Measurements from ENCODE around the gene PCDHGA11.
"Not testable (repeated sequence)": the region's sequence is repeated elsewhere in the genome, so short reads cannot be mapped to it uniquely, and the experiment has no call there.

PCDHGA11 gene

GRCh38 chr5:141420855-141421488, at the start of gene PCDHGA11:
Gene PCDHGA11, plus strand, starts transcription at chr5:141421051. Its CDS starts 177 bp downstream, at chr5:141421228.
- DNase-seq: no peak

DNA sequence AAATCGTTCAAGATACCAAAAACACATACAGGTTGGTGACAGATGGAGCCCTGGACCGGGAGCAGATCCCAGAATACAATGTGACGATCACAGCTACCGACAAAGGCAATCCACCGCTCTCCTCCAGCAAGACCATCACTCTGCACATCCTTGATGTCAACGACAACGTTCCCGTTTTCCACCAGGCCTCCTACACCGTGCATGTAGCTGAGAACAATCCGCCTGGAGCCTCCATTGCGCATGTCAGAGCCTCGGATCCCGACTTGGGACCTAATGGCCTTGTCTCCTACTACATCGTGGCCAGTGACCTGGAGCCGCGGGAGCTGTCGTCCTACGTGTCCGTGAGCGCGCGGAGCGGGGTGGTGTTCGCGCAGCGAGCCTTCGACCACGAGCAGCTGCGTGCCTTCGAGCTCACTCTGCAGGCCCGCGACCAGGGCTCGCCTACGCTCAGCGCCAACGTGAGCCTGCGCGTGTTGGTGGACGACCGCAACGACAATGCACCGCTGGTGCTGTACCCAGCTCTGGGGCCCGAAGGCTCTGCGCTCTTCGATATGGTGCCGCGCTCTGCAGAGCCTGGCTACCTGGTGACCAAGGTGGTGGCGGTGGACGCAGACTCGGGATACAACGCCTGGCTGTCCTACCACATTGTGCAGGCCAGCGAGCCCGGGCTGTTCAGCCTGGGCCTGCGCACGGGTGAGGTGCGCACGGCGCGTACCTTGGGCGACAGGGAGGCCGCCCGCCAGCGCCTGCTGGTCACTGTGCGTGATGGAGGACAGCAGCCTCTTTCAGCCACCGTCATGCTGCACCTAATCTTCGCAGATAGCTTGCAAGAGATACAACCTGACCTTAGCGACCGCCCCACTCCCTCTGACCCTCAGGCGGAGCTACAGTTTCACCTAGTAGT, 49.0 kb upstream of the PCDHGA11 start:
- no peak for DNase-seq

- no peak for DNase-seq
These were observed 47.1 kb upstream of the PCDHGA11 start, which contains the start of gene PCDHGA6 for GRCh38 chr5:141373673-141374317. Gene PCDHGA6, plus strand, starts transcription at chr5:141373891. Its CDS starts 193 bp downstream, at chr5:141374084.

- no peak for DNase-seq
These were observed 46.2 kb upstream of the PCDHGA11 start for GRCh38 chr5:141374627-141375026.

DNA sequence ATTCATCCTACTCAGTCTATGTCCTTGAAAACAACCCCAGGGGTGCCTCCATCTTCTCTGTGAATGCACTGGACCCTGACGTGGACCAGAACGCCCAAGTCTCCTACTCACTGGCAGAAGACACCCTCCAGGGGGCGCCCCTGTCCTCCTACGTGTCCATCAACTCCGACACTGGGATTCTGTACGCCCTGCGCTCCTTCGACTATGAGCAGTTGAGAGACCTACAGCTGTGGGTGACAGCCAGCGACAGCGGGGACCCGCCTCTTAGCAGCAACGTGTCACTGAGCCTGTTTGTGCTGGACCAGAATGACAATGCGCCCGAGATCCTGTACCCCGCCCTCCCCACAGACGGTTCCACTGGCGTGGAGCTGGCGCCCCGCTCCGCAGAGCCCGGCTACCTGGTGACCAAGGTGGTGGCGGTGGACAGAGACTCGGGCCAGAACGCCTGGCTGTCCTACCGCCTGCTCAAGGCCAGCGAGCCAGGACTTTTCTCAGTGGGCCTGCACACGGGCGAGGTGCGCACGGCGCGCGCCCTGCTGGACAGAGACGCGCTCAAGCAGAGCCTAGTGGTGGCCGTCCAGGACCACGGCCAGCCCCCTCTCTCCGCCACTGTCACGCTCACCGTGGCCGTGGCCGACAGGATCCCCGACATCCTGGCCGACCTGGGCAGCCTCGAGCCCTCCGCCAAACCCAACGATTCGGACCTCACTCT, 45.3 kb upstream of the PCDHGA11 start:
- DNase-seq: not testable (repeated sequence)

DNA sequence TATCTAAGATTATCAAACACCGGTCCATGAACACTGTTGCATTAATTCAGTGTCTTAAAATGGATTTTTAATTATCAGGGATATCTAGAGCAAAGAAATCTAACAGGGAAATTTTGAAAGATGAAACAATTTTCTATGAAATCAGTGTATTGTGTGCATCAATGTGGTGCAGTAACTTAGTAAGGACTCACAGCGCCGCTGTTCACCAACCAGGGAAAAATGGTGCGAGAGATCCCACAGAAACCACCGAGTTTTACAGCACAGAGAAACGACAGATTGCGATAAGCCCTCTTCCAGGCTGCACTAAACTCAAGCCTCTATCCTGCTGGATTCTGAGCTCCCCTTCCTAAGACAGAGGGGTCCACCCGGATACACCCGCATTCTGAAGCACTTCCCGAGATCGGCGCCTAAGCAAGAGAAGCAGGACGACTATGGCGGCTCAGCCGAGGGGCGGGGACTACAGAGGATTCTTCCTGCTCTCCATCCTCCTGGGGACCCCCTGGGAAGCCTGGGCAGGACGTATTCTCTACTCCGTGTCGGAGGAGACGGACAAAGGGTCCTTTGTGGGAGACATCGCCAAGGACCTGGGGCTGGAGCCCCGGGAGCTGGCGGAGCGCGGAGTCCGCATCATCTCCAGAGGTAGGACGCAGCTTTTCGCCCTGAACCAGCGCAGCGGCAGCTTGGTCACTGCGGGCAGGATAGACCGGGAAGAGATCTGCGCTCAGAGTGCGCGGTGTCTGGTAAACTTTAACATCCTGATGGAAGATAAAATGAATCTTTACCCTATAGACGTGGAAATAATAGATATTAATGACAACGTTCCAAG, 38.2 kb upstream of the PCDHGA11 start, which contains the start of gene PCDHGA7:
PCDHGA7 (plus strand) TSS at position 274 of the 826 bp plus-strand sequence; CDS start at position 432, 158 bp downstream.
- no peak for DNase-seq

DNA sequence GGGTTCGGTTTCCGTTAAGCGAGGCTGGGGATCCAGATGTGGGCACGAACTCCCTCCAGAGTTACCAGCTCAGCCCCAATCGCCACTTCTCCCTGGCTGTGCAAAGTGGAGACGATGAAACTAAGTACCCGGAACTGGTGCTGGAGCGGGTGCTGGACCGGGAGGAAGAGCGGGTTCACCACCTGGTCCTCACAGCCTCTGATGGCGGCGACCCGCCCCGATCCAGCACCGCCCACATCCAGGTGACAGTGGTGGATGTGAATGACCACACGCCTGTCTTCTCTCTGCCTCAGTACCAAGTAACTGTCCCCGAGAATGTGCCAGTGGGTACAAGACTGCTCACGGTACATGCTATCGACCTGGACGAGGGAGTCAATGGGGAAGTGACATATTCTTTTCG, 37.5 kb upstream of the PCDHGA11 start:
- no peak for DNase-seq

GRCh38 chr5:141384471-141385267, 36.2 kb upstream of the PCDHGA11 start:
- DNase-seq: no peak

GRCh38 chr5:141387557-141388311, 33.1 kb upstream of the PCDHGA11 start, which contains the start of gene PCDHGB4:
Gene PCDHGB4, plus strand, starts transcription at chr5:141387698. Its CDS starts 187 bp downstream, at chr5:141387885.
- not testable (repeated sequence) for DNase-seq

GRCh38 chr5:141388661-141389060, 32.2 kb upstream of the PCDHGA11 start:
- no peak for DNase-seq

DNA sequence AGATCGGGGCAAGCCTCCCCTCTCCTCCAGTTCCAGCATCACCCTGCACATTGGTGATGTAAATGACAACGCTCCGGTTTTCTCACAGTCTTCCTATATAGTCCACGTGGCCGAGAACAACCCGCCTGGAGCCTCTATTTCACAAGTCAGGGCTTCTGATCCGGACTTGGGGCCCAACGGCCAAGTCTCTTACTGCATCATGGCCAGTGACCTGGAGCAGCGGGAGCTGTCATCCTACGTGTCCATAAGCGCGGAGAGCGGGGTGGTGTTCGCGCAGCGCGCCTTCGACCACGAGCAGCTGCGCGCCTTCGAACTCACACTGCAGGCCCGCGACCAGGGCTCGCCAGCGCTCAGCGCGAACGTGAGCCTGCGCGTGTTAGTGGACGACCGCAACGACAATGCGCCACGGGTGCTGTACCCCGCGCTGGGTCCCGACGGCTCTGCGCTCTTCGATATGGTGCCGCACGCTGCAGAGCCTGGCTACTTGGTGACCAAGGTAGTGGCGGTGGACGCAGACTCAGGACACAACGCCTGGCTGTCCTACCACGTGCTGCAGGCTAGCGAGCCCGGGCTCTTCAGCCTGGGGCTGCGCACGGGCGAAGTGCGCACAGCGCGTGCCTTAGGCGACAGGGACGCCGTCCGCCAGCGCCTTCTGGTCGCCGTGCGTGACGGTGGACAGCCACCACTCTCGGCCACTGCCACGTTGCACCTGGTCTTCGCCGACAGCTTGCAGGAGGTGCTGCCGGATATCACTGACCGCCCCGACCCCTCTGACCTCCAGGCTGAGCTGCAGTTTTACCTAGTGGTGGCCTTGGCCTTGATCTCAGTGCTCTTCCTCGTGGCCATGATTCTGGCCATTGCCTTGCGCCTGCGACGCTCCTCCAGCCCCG, 31.5 kb upstream of the PCDHGA11 start:
- no peak for DNase-seq

GRCh38 chr5:141392429-141393198, 28.2 kb upstream of the PCDHGA11 start, which contains the start of gene PCDHGA8:
Gene PCDHGA8, plus strand, starts transcription at chr5:141392633. Its CDS starts 181 bp downstream, at chr5:141392814.
- DNase-seq: peak in 1 of 2 experiments; percentile 52

DNA sequence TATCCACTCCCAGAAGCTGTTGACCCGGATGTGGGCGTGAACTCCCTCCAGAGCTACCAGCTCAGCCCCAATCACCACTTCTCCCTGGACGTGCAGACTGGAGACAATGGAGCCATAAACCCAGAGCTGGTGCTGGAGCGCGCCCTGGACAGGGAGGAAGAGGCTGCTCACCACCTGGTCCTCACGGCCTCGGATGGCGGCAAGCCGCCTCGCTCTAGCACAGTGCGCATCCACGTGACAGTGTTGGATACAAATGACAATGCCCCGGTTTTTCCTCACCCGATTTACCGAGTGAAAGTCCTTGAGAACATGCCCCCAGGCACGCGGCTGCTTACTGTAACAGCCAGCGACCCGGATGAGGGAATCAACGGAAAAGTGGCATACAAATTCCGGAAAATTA, 27.6 kb upstream of the PCDHGA11 start:
- no peak for DNase-seq

GRCh38 chr5:141394401-141395187, 26.3 kb upstream of the PCDHGA11 start:
- not testable (repeated sequence) for DNase-seq

DNA sequence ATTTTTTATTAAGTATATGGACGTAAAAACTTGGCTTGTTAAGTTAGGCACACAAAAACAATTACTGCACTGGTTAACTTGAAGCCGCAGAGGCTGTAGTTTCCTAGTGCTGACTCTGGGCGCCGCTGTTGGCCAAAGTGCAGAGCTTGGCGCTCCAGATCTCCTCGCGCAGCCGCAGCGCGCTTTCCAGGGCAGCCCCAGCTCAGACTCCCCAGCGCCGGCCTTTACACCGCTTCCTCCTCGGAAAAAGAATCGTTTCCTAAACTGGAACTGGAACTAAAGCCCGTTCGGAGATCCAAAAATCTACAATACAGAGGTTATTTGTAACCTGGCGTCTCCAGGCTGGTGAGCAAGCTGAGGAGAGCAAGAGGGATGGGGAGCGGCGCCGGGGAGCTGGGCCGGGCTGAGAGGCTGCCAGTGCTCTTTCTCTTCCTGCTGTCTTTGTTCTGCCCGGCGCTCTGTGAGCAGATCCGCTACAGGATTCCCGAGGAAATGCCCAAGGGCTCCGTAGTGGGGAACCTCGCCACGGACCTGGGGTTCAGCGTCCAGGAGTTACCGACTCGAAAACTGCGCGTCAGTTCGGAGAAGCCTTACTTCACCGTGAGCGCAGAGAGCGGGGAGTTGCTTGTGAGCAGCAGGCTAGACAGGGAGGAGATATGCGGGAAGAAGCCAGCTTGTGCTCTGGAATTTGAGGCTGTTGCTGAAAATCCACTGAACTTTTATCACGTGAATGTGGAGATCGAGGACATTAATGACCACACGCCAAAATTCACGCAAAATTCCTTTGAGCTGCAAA, 22.9 kb upstream of the PCDHGA11 start, which contains the start of gene PCDHGB5:
PCDHGB5 (plus strand) TSS at position 192 of the 796 bp plus-strand sequence; CDS start at position 373, 181 bp downstream.
- DNase-seq: peak in 1 of 2 experiments; percentile 48

DNA sequence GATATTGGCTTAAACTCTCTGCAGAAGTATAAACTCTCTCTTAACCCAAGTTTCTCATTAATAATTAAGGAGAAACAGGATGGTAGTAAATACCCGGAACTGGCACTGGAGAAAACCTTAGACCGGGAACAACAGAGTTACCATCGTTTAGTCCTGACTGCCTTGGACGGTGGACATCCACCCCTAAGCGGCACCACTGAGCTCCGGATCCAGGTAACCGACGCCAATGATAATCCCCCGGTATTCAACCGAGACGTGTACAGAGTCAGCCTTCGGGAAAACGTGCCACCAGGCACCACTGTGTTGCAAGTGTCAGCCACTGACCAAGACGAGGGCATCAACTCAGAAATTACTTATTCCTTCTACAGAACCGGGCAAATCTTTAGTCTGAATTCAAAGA, 22.2 kb upstream of the PCDHGA11 start:
- no peak for DNase-seq
